Measurements from ENCODE around the gene ARHGAP24.
"Not testable (repeated sequence)": the region's sequence is repeated elsewhere in the genome, so short reads cannot be mapped to it uniquely, and the experiment has no call there.

Gene ARHGAP24

GRCh38 chr4:85779165-85779564, 304.2 kb downstream of the ARHGAP24 start:
- DNase-seq: no peak

- no peak for DNase-seq
Measured at GRCh38 chr4:85780664-85781063, 305.7 kb downstream of the ARHGAP24 start.

DNA sequence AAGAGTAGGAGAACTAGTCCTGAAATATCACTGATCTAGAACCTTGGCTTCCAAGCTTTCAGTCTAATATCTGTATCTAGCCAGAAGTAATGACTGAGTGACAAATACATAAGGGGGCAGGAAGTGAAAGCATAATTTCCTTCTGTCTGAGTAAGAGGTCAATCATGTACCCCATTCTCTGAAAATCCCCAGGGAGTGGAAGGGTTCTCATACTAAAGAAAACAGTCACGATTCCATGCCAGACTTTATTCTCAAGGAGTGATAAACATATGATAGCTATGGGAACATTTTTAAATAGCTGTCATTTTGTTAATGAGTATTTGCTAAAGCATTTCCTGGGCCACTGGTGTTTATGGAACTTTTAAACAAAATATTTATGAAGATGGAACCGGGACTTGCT, 308.5 kb downstream of the ARHGAP24 start:
- DNase-seq: no peak

DNA sequence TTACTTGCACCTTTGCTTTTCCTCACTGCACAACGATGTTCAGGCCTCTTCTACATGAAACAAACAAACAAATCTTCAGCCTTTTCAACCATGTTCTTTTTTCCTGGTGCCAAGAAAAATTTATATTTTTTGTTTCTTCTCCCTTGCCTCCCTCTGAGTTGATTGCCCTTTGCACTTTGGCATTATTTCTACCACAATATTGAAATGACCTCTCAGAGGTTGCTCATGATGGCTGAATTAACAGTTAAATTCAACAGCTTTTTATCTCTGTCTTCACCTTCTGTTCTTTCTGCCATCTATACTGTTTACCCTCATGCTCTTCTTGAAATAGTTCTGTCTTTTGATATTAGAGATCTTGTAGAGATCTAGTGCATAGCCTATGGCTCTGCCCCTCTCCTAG, 308.9 kb downstream of the ARHGAP24 start:
- no peak for DNase-seq

DNA sequence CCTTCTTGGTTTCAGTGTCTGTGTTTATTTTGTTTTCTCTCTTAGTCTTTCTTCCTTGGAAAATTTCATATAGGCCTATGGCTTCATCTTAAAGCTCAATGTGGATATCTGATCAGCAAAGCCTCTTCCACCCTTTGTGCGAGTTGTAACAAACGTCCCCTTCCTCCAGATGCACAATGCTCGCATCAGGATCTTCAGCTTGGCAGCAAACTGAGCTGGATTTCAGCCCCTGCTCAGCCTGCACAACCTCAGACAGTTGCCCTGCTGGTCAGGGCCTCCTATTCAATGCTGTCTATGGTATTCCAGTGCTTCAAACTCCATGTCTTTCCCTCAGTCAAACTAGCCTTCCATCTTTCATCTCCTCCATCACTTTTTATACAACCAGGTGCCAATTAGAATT, 309.4 kb downstream of the ARHGAP24 start:
- DNase-seq: peak in 2 of 14 donors; percentile 4 to 5

DNA sequence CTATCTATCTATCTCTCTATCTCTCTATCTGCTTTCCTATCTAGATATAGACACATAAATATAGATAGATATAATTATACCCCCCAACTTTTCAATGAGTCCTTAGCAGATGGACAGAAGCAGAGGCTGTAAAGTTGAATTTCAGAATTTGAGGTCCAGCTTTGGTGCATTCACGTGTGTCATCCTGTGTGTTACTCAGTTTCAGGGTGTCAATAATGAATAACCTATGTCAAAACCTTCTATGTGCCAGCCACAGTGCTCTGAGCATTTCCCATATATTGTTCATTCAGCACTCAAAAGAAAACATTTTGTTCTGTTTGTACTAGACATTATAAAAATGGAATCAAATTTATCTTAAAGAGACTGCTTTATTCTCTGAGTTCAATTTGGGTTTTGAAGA, 310.0 kb downstream of the ARHGAP24 start:
- DNase-seq: no peak

GRCh38 chr4:85787133-85787532, 312.2 kb downstream of the ARHGAP24 start:
- no peak for DNase-seq

DNA sequence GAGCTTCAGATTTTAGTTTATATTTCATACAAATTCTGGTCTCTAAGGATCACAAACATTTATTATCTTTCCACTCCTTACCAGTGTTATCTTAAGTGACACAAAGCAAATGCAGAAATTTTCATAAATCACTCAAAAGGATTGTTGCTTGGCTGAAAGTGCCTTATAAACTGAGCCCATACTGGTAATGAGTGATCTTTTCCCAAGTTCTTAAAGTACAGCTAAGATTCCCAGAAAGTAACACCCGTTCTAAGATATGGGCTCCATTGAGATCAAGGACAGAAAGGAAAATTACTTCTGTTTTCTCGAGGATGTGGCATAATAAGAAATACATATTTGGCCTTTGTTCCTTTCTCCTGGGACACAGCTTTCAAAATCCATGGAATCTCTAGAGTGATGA, 313.7 kb downstream of the ARHGAP24 start:
- DNase-seq: no peak

DNA sequence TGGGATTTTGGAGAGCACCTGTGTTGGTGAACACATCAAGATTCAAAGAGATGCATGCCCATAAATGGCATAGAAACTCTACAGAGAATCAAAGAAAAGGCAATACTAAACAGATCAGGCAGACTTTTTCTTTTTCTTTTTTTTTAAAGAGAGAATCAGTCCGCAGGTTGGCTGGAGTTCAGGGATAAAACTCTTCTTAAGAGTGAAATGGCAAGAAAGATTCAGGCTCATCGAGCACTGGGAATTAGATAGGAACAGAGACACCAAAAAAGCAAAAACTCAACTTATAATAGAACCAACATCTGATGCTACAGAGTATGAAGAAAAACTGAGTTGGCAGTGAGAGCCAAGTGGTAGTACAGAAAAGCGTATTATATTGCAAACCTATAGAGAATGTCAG, 314.3 kb downstream of the ARHGAP24 start:
- no peak for DNase-seq

DNA sequence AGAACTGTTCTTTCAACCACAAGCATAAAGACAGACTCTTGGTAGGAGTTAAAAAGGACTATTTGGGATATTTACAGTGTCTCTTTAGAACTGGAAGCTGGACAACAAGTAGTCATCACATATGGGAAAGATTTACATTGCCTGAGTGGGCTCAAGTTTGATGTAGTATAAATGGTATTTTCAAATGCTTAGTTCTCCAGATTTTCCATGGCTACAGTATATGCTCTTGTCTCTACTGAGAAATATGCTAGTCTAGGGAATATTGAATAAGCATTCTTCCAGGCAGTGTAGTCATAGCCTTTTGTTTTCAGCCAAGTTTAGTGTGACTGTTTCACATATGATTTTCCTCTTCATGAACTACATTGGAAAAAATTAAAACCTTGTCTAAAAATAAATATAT, 315.6 kb downstream of the ARHGAP24 start:
- DNase-seq: no peak

DNA sequence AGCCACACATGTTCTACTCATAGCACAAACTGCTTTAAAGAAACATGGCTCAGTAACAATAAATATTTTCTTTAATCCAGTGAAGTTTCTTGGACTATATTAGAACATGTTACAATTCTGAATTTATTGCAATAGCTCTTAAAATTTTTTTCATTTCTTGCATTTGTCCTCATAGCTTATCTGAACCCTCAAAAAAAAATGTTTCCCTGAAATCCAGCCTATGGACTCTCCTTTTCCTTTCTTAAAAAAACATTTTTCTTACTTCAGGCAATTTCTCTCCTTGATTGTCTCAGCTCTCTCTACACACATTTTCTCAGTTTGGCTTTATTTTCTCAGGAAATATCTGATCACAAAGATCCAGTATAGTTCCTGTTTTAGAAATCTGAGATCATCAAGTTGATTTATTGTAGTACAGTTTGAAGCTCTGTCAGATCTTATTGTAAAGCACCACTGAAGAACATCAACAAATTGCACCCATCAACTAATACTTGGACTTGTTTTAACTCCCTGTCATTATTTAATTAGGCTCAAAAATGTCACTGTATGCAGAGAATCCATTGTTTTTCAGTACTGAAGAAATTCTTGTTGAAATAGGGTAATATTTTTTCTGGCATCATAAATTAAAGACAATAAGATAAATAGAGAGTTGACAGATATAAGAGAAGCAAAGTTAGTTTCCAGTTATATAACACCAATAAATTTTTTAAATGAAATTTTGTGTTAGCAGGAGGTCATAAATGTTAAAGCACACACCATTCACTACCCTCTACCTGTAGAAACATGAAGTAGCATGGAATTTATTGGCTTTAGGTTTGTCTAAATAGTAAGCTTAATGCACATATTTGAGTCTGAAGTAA, 317.7 kb downstream of the ARHGAP24 start:
- no peak for DNase-seq

DNA sequence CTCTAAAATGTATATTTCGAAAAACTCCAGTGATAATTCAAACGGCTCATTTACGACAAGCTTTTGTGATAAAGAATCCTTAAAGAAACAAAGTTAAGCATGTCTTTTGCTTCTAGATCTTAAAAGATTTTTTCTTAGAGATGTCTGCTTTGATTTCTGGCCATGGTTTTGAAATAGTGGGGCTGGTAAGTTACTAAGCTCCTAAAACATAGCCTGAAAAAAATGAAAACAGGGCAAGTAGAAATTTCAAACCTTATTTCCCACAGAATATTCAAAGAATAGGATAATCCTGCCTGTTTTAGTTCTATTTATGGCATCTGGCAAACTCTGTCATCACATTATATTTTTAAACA, 318.3 kb downstream of the ARHGAP24 start:
- no peak for DNase-seq

DNA sequence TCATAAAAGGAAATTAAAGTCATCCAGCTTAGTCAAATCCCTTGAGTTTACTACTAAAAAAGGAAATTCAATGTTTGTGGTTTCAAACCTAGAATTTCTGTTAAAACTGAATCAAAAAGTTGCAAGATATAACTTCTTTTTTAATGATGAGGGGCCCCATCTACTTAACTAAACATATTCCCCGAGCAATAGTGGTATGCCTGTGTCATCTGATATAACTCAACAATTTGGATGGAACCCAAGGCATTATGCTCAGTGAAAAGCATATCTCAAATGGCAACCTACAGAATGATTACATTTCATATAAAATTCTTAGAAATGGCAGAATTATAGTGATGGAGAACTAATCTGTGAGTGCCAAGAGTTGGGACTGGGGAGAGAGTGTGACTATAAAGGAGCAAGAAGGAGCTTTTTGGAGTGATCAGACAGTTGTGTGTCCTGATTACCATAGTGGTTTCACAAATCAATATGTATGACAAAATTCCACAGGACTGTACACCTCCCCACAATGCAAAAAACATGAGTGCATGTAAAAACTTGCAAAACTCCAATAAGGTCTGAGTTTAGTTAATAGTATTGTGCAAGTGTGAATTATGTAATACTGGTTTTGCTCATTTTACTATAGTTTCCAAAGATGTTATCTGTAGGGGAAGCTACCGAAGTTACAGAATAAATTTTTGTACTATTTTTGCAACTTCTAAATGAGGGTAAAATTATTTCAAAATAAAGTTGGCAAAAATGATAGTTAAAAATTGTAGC, 323.2 kb downstream of the ARHGAP24 start:
- DNase-seq: no peak

DNA sequence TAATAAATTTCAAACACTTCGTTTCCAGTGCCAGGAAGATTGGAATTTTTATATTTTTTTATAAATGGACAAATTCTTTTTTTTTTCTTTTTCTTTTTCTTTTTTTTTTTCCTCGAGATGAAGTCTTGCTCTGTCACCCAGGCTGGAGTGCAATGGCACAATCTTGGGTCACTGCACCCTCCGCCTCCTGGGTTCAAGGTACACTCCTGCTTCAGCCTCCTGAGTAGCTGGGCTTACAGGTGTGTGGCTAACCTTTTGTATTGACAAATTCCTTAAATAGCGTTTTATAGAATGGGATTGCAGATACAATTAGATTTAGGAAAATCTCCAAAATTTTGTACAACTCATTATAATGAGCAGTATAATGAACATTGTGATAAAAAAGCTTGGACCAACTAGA, 328.9 kb downstream of the ARHGAP24 start:
- no peak for DNase-seq

- no peak for DNase-seq
Measured at GRCh38 chr4:85805891-85806290, 330.9 kb downstream of the ARHGAP24 start.

DNA sequence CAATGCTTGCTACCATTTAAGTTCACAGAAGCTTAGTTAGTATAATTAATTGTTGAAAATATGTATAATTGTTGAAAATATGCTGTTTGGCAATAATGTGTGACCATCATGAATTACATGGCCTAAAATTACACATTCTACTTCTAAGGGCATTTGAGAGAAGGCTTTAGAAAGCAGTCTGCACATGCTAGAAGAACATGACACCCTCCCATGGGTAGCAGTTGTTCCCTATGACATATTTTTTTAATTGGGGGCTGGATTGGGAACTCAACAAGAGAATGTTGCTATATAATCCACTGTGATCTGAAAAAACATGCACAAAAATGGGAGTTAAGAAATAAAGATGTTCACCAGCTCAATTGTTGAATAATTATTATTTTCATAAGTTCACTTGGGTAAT, 331.4 kb downstream of the ARHGAP24 start:
- DNase-seq: no peak

DNA sequence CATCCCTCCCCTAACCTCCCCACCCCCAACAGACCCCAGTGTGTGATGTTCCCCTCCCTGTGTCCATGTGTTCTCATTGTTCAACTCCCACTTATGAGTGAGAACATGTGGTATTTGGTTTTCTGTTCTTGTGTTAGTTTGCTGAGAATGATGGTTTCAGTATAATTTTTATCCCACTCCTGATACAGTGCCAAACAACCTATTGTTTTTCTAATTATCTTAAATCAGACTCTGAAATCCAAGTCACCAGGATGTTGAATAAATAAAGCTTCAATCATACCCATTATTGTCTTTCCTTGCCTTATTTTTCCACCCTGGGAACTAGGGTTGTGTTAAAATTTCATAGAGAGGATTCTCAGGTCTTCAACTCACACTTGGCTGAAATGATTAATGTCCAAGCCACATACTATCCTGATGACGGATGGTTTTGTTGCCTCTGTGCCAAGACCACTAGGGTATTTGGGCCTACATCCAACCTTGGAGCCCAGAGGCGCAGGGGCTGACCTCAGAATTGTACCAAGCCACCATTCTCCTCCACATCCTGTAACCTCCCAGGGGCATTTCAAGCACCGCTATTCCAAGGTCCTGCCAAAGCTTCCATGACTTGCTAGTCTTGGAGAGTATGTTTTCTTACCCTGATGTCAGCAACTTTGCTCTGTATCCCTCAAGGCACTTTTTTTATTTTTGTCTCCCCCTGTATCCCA, 332.4 kb downstream of the ARHGAP24 start:
- DNase-seq: no peak

DNA sequence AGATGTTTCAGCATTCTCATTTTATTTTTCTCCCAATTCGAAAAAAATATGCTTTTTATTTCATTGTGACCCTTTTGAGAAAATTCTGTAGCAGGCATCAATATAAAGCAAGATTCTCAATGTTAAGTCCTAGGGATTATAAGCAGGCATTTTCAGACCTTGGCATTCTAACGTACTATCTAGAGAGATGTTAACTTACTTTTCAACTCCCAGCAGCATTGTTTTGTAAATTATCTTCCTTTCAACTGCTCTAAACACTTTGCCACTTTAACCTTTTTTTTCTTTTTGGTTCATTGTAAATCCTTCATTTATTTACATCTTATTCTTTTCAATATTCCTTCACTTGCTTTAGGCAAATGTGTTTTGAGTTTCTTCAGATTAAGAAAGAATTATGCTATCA, 333.2 kb downstream of the ARHGAP24 start:
- DNase-seq: no peak

- no peak for DNase-seq
Measured at GRCh38 chr4:85808864-85809263, 333.9 kb downstream of the ARHGAP24 start.

DNA sequence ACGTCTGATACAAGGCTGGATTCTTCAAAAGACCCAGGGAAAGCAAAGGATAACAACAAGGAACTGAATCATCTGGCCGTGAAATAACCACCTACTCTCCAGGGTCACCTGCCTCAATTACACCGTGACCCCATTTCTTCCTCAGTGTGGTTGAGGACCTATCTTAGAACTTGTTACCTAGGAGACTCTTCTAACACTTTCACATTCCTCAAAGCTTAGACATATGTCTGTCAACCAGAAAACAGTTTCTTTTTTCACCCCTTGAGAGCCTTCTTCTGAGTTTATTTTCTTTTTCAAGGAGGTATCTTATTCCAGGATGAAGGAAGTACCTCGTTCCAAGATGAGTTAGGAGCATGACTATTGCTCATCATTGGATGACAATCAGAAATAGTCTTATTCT, 337.8 kb downstream of the ARHGAP24 start:
- no peak for DNase-seq

GRCh38 chr4:85815796-85816459, 341.0 kb downstream of the ARHGAP24 start:
- no peak for DNase-seq

GRCh38 chr4:85818700-85819099, 343.8 kb downstream of the ARHGAP24 start:
- DNase-seq: no peak

- not testable (repeated sequence) for DNase-seq
Measured at GRCh38 chr4:85820101-85820500, 345.2 kb downstream of the ARHGAP24 start.
